Endodermal cell (in vitro differentiated cells): ENCODE data around the gene SLC9A5. TPM values are rescaled to one million over a fixed set of nuclear protein-coding genes. Genes with fewer than 3 reads are reported as not detected.

Source experiments
- DNase-seq: peaks from one replicate; pipeline ENCODE4 v3.0.0-alpha.2; 2017
- H3K27ac ChIP-seq: 2 replicates; pipeline ENCODE4 v1.5.1; 2013; ENCODE audit warnings: mild to moderate bottlenecking, low read depth, low read length, moderate library complexity
- H3K27me3 ChIP-seq: 2 replicates; pipeline ENCODE4 v1.6.1; 2013; ENCODE audit warnings: mild to moderate bottlenecking, low read length, moderate library complexity; ENCODE audit not compliant: insufficient read depth, control insufficient read depth, poor library complexity, severe bottlenecking
- H3K36me3 ChIP-seq: 2 replicates; pipeline ENCODE4 v1.7.0; 2013; ENCODE audit warnings: mild to moderate bottlenecking, low read length, moderate library complexity; ENCODE audit not compliant: control insufficient read depth, insufficient read depth
- H3K4me1 ChIP-seq: one replicate; pipeline ENCODE4 v1.7.0; 2013; ENCODE audit warnings: low read length; ENCODE audit not compliant: control insufficient read depth, insufficient read depth
- H3K4me3 ChIP-seq: 2 replicates; pipeline ENCODE4 v1.5.1; 2013; ENCODE audit warnings: mild to moderate bottlenecking, low read length, moderate library complexity
- H3K9ac ChIP-seq: 2 replicates; pipeline ENCODE4 v1.6.1; 2013; ENCODE audit warnings: mild to moderate bottlenecking, low read length, moderate library complexity; ENCODE audit not compliant: poor library complexity, severe bottlenecking; ENCODE audit errors: extremely low read depth
- H3K9me3 ChIP-seq: 2 replicates; pipeline ENCODE4 v1.6.1; 2013; ENCODE audit warnings: mild to moderate bottlenecking, low read length, moderate library complexity; ENCODE audit not compliant: control insufficient read depth
- H3K27ac Mint-ChIP-seq: 2 replicates; pipeline ENCODE4 v1.8.0; 2020; ENCODE audit warnings: mixed read lengths
- H3K27me3 Mint-ChIP-seq: 2 replicates; pipeline ENCODE4 v1.8.0; 2021; ENCODE audit warnings: mild to moderate bottlenecking, mixed read lengths; ENCODE audit not compliant: insufficient read depth
- H3K36me3 Mint-ChIP-seq: 2 replicates; pipeline ENCODE4 v1.8.0; 2020; ENCODE audit warnings: low read depth, mixed read lengths
- H3K4me1 Mint-ChIP-seq: 2 replicates; pipeline ENCODE4 v1.8.0; 2020; ENCODE audit warnings: mixed read lengths
- H3K4me3 Mint-ChIP-seq: 2 replicates; pipeline ENCODE4 v1.8.0; 2020; ENCODE audit warnings: mild to moderate bottlenecking, moderate library complexity, mixed read lengths
- H3K9me3 Mint-ChIP-seq: 2 replicates; pipeline ENCODE4 v1.8.0; 2020; ENCODE audit warnings: mild to moderate bottlenecking, mixed read lengths
- WGBS, 2 experiments: methylation state at CpG; one replicate each; pipeline versions ENCODE4 v1.1.5 to v1.1.7; 2013; ENCODE audit warnings: missing lambda C conversion rate in 2 of 2, mixed read lengths in 1 of 2; ENCODE audit not compliant: insufficient coverage in 1 of 2, insufficient read length in 1 of 2; 5-methylcytosine and 5-hydroxymethylcytosine counted together
- total RNA-seq, 2 donors: library from RNA; stranded (reverse); fragmentation: NEBNext Ultra II Directional in 1 of 2; extraction: Animal tissue kit (Norgen Biotek cat#: 25700) in 1 of 2; gene quantifications; 2 replicates in 1 of 2; 3 replicates in 1 of 2; pipeline ENCODE4 v1.2.1, GENCODE V29; 2021
- TF ChIP-seq, protein P1 (sequence below): fragments of 200-600 bp; sonication (generic); conservative IDR thresholded peaks from 2 replicates; pipeline ENCODE4 v1.5.0; 2021; ENCODE audit warnings: antibody characterized with exemption, mild to moderate bottlenecking

The SLC9A5 gene
- total RNA-seq, 2 donors from 2014 or later = 8.9 to 9.0 TPM

DNA sequence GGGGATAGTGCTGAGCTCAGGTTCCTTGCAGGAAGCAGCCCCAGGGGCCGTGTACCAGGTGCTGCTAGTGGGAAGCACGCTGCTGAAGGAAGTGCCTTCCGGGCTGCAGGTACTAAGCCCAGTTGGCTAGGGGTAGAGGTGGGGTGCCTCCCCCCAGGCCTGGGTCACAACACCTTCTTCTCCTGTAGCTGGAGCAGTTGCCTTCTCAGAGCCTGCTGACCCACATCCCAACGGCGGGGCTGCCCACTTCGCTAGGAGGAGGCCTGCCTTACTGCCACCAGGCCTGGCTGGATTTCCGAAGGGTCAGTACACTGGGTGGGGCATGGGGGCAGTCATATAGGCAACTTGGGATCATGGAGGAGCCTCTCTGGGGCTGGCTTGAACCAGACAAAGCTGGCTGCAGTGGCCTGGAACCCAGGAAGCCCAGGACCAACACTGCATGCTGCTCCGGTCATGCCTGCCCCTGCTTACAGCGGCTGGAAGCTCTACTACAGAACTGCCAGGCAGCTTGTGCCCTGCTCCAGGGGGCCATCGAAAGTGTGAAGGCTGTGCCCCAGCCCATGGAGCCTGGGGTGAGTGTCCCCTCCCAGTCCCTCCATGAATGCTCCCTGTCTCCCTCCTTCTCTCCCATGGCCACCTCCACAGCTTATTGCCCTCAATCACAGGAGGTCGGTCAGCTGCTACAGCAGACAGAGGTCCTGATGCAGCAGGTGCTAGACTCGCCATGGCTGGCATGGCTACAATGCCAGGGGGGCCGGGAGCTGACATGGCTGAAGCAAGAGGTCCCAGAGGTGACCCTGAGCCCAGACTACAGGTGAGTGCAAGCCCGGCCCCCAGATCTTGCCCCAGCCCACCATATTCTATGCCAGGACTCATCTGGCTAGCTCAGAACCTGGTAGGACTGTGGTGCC lies 33.0 kb downstream of the SLC9A5 start:
- TF ChIP-seq, protein P1, sequence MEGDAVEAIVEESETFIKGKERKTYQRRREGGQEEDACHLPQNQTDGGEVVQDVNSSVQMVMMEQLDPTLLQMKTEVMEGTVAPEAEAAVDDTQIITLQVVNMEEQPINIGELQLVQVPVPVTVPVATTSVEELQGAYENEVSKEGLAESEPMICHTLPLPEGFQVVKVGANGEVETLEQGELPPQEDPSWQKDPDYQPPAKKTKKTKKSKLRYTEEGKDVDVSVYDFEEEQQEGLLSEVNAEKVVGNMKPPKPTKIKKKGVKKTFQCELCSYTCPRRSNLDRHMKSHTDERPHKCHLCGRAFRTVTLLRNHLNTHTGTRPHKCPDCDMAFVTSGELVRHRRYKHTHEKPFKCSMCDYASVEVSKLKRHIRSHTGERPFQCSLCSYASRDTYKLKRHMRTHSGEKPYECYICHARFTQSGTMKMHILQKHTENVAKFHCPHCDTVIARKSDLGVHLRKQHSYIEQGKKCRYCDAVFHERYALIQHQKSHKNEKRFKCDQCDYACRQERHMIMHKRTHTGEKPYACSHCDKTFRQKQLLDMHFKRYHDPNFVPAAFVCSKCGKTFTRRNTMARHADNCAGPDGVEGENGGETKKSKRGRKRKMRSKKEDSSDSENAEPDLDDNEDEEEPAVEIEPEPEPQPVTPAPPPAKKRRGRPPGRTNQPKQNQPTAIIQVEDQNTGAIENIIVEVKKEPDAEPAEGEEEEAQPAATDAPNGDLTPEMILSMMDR = no peak
- 92 to 97% methylated on average over 9 to 14 of the region's 14 CpGs for WGBS, 2 experiments

DNA sequence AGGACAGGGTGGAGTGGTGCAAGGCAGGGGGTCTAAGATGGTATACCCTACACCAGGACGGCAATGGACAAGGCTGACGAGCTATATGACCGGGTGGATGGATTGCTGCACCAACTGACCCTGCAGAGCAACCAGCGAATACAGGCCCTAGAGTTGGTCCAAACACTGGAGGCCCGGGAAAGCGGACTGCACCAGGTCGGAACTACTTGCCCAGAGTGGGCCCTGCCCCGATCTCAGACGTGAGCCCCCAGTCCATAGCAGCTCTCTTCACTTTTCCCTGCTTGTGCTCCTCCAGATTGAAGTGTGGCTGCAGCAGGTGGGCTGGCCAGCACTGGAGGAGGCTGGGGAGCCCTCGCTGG lies 33.6 kb downstream of the SLC9A5 start:
- Histone ChIP-seq H3K4me1 (no peaks in the 10 kb centered on the region), H3K27ac (no peak overlapping the region), H3K9me3 (no peaks in the 10 kb centered on the region), H3K27me3 (no peaks in the 10 kb centered on the region), H3K4me3 (no peak overlapping the region), H3K36me3 (peaks cover 2% of the 10 kb centered on the region), H3K9ac (no peak overlapping the region)
- no peaks in the 10 kb centered on the region for H3K27me3 Mint-ChIP-seq
- no peak for DNase-seq
- no peaks in the 10 kb centered on the region for H3K9me3 Mint-ChIP-seq
- peaks cover 4% of the 10 kb centered on the region for H3K4me1 Mint-ChIP-seq
- no peaks in the 10 kb centered on the region for H3K36me3 Mint-ChIP-seq
- H3K4me3 Mint-ChIP-seq = no peak overlapping the region
- 90 to 100% methylated on average over 6 to 10 of the region's 10 CpGs for WGBS, 2 experiments
- no peak overlapping the region for H3K27ac Mint-ChIP-seq
- TF ChIP-seq, protein P1 = no peak

More for the DNA sequence above, 33.0 kb downstream of the SLC9A5 start:
- DNase-seq = no peak
- H3K9me3 Mint-ChIP-seq = no peaks in the 10 kb centered on the region
- H3K36me3 Mint-ChIP-seq = no peaks in the 10 kb centered on the region
- H3K27me3 ChIP-seq = no peaks in the 10 kb centered on the region
- H3K9ac ChIP-seq = no peak overlapping the region
- H3K27me3 Mint-ChIP-seq = no peaks in the 10 kb centered on the region
- peaks cover 6% of the 10 kb centered on the region for H3K36me3 ChIP-seq
- peaks cover 4% of the 10 kb centered on the region for H3K4me1 Mint-ChIP-seq
- no peak overlapping the region for H3K27ac Mint-ChIP-seq
- H3K4me3 Mint-ChIP-seq = no peak overlapping the region
- no peak overlapping the region for H3K27ac ChIP-seq
- H3K9me3 ChIP-seq = no peaks in the 10 kb centered on the region
- H3K4me1 ChIP-seq = no peaks in the 10 kb centered on the region
- H3K4me3 ChIP-seq = no peak overlapping the region

DNA sequence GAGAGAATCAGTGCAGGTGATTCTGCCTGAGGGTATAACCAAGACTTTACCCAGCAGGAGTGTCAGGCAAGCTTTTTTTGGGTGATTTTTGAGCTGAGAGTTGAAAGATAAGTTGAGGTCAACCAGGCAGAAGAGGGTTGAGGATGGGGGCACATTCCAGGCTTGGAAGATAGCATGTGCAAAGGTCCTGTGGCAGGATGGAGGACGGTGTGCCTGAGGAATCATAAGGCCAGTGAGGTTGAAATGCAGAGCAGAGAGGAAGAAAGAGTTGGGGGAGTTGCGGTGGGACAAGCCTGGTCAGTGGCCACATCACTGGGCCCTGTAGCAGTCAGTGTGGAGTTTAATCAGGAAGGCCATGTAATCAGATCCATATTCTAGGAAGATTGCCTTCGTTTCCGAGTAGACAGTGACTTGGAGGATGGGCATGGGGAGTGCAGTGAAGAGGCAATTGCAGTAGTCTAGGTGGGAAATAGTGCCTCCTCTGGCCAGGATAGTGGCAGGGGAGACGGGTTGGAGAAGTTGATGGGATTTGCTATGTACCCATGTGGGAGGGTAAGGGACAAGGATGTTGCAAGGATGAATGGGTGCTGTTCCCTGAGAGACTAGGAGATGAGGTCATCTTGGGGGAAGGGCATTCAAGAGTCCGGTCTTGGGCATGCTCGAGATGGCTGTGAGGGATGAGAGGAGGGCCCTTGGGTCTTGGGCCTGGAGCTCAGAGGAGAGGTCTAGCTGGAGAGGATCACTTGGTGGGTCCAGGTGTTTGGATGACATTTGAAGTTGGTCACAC lies 34.5 kb downstream of the SLC9A5 start:
- H3K4me3 ChIP-seq = no peak overlapping the region
- TF ChIP-seq, protein P1 = peak; percentile 46
- DNase-seq = no peak
- no peaks in the 10 kb centered on the region for H3K27me3 Mint-ChIP-seq
- no peaks in the 10 kb centered on the region for H3K36me3 Mint-ChIP-seq
- no peak overlapping the region for H3K27ac ChIP-seq
- H3K27ac Mint-ChIP-seq = no peak overlapping the region
- no peaks in the 10 kb centered on the region for H3K9me3 ChIP-seq
- H3K27me3 ChIP-seq = no peaks in the 10 kb centered on the region
- no peak overlapping the region for H3K4me3 Mint-ChIP-seq
- H3K36me3 ChIP-seq = no peaks in the 10 kb centered on the region
- no peaks in the 10 kb centered on the region for H3K4me1 ChIP-seq
- H3K4me1 Mint-ChIP-seq = peaks cover 4% of the 10 kb centered on the region
- H3K9ac ChIP-seq = no peak overlapping the region
- no peaks in the 10 kb centered on the region for H3K9me3 Mint-ChIP-seq
- WGBS, 2 experiments = 92% methylated on average over 6 to 7 of the region's 7 CpGs
